Measurements from ENCODE around the gene ZNRF1. TPM values are rescaled to one million over a fixed set of nuclear protein-coding genes. Genes with fewer than 3 reads are reported as not detected.
"Not testable (repeated sequence)": the region's sequence is repeated elsewhere in the genome, so short reads cannot be mapped to it uniquely, and the experiment has no call there.

ZNRF1 gene
- total RNA-seq, 1 donor from 2014 or later: 42.5 TPM

DNA sequence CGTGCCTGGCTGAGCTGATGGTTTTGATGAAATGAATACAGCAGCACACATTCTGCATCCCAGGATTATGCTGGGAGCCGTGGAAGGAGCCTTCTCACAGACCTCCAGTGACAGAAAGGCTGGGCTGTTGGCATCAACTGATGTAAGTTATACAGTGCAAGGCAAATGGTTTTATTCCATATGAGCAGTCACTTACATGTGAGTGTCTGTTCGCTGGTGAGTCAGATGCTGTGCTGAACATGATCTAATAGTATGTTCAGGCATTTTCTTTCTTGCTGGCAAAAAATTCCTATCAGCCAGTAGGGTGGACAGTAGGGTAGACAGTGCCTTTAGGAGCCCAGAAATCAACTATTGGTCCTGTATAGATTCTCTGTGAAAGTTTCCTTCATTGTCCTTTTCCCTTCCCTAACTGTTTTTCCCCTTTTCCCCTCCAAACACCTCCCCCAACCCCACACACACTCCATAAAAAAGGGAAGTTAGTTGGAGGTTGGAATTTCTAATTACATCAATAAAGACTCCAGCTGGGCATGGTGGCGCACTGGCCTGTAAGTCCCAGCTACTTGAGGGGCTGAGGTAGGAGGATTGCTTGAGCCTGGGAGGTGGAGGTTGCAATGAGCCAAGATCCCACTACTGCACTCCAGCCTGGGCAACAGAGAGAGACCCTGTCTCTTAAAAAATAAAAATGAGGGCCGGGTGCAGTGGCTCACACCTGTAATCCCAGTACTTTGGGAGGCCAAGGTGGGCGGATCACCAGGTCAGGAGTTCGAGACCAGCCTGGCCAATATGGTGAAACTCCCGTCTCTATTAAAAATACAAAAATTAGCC, 81.6 kb downstream of the ZNRF1 start:
- ATAC-seq: peak; percentile 59

DNA sequence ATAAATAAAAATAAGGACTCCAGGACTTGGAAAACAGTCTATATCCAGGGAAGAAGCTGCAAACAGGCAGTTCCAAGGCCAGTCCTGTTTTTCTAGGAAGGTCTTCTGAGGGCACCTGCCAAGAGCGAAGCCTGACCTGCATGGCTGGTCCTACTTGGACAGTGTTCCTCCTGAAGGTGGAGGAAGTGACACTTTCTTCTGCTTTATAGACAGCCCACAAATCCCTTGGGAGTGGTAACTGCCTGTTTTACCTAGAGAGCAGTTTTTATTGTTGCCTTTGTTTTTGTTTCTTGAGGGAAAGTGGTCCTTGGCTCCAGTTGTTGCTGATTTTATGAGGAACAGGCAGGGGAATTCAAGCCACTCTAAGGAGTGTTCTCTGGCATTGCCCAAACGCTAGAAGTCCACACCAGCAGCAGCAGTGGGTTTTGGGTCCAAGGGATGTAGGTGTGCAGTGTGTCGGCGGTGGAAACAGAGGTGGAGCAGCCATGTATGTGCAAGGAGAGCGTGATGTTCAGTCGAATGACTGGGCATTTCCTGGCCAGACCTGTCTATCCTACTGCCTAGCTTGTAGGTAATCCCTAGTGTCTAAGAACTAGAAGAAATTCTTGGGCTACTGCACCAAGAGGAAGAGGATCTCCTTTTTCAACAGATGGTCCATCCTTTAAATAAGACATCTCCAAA, 82.5 kb downstream of the ZNRF1 start:
- ATAC-seq: peak; percentile 67

GRCh38 chr16:75083813-75084212, 85.0 kb downstream of the ZNRF1 start:
- peak; percentile 30 for ATAC-seq

- ATAC-seq: no peak
These were observed 86.7 kb downstream of the ZNRF1 start for GRCh38 chr16:75085556-75085955.

DNA sequence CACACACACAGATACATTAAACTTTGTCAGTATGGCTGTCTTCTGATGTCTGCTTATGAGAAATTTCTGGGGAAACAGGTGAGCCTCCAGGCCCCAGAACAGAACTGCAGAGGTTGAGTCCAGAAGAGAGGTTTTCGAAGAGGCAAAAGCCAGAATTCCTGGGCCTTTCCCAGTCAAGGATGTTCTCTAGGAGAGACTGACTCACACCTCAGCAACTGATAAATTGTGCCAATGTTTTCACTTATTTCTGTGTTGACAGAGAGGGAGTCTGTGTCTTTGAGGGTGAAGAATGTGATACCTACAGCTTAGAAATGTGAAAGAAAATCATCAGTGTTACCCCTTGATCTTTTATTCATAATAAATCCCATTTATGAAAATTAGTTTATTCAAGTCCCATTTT, 87.5 kb downstream of the ZNRF1 start:
- ATAC-seq: no peak

DNA sequence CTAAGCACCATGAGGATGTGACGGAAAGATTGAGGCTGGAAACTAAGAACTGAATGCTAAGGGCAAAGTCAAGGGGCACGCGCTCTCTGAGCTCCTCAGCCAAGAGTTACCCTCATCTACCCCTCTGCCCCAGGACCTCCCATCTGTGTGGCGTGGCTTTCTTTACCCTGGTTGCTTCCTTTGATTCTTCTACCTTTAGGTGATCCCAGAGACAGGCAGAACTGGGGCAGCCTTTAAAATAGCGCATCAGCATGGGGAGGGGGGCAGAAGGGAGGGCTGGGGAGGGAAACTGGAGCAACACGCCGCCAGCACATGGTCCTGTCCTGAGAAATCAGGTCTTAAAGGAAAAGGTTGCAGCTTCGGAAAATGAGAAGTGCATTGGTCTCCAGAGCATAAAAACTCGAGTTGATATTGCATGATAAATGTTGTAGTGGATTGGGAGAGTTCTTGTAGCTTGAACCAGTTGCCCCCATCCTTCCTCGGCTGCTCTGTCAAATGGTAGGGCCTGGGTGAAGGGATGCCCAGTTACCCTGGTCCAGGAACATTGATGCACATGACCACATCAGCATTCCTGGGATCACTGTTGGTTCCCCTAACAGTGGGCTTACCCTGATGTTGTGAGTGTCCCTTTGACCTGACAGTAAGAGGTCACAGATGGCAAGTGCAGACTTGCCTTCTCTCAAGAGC, 88.0 kb downstream of the ZNRF1 start:
- ATAC-seq: no peak

DNA sequence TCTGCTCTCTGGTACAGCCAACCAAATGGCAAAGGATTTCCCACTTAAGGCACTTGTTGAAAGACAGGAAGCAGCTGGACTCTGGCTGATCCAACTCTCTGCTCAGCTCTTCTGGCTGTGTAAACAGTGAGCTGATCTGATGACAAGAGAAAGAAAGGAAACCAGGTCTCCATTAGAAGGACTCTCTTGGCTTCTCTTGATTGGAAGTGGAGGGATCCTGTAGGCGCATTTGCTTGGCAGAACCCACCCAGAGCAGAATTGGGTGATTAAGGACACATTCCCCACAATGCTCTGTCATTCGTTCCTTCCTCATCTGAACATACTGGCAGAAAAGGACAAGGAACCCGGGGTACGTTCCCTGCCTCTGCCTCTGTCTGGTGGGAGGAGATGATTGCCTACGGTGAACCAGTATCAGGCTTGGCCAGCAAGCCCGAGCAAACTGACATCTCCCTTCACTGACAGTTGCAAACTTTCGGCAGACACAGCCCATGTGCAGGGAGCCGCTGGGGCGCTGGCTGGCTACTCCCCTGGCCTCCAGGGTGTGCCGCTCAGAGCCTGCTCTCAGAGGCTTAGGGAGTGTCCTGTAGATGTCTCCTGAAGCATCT, 88.7 kb downstream of the ZNRF1 start:
- ATAC-seq: peak; percentile 67

GRCh38 chr16:75088216-75088615, 89.4 kb downstream of the ZNRF1 start:
- no peak for ATAC-seq

- no peak for ATAC-seq
These were observed 90.1 kb downstream of the ZNRF1 start for GRCh38 chr16:75088934-75089333.

GRCh38 chr16:75089486-75090202, 90.8 kb downstream of the ZNRF1 start:
- no peak for ATAC-seq

GRCh38 chr16:75090899-75091298, 92.1 kb downstream of the ZNRF1 start:
- peak; percentile 69 for ATAC-seq

- not testable (repeated sequence) for ATAC-seq
These were observed 92.8 kb downstream of the ZNRF1 start for GRCh38 chr16:75091619-75092018.

GRCh38 chr16:75092777-75093176, 94.0 kb downstream of the ZNRF1 start:
- ATAC-seq: no peak

DNA sequence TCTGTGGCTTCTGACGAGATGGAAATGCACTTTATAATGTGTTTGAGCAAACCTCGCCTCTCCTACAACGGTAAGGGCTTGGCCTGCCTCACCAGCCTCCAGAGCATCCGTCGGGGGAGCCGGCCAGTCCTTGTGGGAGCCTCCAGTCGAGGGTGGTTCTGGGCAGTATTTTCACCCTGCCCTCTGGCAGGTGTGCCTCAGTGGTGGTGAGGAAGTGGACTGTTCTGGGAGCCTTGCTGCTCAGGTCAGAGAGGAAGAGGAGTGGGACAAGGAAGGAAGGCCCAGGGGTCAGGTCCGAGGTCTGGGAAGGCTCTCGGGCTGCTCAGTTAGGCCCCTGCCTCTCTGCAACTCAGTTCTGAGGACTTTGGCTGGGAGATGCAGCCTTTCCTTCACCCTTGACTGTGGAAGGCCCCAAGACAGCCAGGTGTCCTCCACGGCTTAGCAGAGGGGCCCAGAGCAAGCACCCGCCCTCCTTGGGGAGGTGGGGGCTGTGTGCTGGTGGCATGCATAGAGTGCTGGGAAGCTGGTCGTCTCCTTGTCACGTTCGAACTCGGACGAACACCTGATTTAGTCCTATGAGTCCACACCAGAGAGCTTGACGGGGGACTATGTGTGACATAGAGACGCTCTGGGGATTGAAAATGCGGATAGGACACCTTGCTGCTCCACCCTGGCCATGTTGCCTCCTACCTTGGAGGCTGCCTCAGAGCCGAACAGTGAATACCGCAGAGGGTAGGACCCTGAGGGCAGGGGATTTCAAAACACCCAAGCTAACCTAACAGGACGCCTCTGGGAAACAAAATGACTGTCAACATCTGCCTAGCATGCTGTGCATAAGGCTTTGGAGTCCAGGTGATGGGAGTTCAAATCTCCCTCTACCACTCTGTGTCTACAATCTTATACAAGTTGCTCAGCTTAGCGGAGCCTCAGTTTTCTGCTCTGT, 95.0 kb downstream of the ZNRF1 start:
- no peak for ATAC-seq

GRCh38 chr16:75095204-75095621, 96.4 kb downstream of the ZNRF1 start:
- ATAC-seq: no peak

GRCh38 chr16:75096656-75097055, 97.8 kb downstream of the ZNRF1 start:
- ATAC-seq: peak; percentile 70

DNA sequence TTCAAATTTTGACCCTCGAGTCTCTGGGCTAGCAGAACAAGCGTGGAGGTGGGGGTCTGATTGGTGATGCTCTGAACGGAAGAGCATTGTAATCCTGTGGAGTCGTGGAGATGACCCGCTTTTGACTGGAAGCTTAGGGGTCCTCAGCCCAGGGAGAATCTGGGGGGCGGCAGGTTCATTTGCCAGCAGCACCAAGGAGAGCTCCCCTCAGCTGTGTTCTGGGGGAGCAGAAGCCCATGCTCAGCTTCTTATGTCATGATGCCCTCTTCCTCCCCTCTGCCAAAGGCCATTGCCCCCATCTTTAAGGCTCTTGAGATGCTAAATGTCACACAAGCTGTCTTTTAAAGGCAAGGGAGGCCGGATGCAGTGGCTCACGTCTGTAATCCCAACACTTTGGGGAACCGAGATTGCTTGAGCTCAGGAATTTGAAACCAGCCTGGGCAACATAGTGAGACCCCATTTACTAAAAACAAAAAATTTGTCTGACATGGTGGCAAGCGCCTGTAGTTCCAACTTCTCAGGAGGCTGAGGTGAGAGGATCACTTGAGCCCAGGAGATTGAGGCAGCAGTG, 98.5 kb downstream of the ZNRF1 start:
- ATAC-seq: no peak

DNA sequence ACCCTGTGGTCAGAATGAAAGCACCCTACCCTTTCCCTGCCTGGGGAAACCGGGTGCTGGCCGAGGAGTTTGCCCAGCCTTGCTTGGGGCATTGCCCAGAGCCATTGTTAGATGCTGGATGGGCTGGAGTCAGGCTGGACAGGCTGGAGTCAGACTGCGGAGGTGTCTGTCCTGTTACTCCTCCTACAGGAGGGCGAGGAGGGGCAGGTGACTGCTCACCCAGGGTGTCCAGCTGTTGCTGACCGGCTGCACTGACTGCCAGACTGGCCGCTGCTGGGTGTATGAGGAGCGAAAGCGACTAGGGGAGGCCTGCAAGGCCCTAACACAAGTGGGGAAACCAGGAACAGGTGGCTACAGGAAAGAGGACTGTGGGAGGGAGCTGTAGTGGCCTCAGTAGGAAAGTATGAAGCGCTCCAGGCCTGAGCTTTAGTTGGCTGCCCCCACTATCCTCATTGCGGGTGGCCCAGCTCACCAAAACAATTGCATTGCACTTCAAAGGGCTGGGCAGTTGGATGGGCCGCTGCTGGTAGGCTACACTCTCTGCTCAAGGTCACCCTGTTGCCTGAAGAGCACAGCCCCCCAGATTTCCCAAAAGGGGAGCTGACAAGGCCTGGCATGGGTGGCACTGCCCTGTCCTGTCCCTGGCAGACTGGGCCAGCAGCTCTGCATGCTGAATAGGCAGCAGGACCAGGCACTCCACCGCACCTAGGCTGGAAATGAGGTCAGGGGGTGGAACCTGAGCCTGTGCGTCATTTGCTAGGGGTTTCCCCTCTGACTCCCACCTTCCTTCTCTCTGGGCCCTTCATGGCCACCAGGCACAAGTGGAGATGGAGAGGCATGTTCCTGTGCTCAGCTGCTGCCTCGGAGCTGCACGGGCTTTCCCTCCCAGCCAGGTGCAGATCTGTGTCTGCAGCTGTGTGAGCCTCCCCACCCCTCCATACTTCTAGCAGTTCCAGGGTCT, 99.4 kb downstream of the ZNRF1 start:
- ATAC-seq: peak; percentile 78

- ATAC-seq: peak; percentile 57
These were observed 100.3 kb downstream of the ZNRF1 start for GRCh38 chr16:75099075-75099667.

All from esophagus mucosa (tissue), 1 donor.